SJCRH30 (cell line): ENCODE results near the gene PHOSPHO2. TPM values are rescaled to one million over a fixed set of nuclear protein-coding genes. Genes with fewer than 3 reads are reported as not detected.
A peak's percentile ranks its signal among the peaks of the same experiment; 100 is the strongest.

Source experiments
- DNase-seq, 2 experiments: peaks; one replicate each; pipeline ENCODE4 v3.0.0-alpha.2; 2015 to 2020
- H3K27ac ChIP-seq: fragments of 250-450 bp; sonication (Bioruptor Pico); 2 replicates; pipeline ENCODE4 v1.5.1; 2020; ENCODE audit warnings: mild to moderate bottlenecking, moderate library complexity
- H3K27me3 ChIP-seq: fragments of 250-450 bp; sonication (Bioruptor Pico); 2 replicates; pipeline ENCODE4 v1.5.1; 2020; ENCODE audit warnings: mild to moderate bottlenecking, moderate library complexity
- H3K36me3 ChIP-seq: fragments of 250-450 bp; sonication (Bioruptor Pico); 2 replicates; pipeline ENCODE4 v1.5.1; 2020; ENCODE audit warnings: mild to moderate bottlenecking, moderate library complexity
- H3K4me1 ChIP-seq: fragments of 250-450 bp; sonication (Bioruptor Pico); 2 replicates; pipeline ENCODE4 v1.5.1; 2020; ENCODE audit warnings: mild to moderate bottlenecking, moderate library complexity
- H3K4me3 ChIP-seq: fragments of 250-450 bp; sonication (Bioruptor Pico); 2 replicates; pipeline ENCODE4 v1.5.1; 2020; ENCODE audit warnings: mild to moderate bottlenecking, moderate library complexity
- H3K9me3 ChIP-seq: fragments of 250-450 bp; sonication (Bioruptor Pico); replicated peaks from 2 replicates; pipeline ENCODE4 v1.5.1; 2020; ENCODE audit warnings: mild to moderate bottlenecking, moderate library complexity
- total RNA-seq: library from RNA; depleted of rRNA; stranded (reverse); fragments of >200 nt; shearing (Covaris generic); gene quantifications from 2 replicates; pipeline ENCODE4 v1.2.3, GENCODE V29; 2014

PHOSPHO2 gene
- total RNA-seq, 1 experiment from 2014 or later: 4.7 TPM

GRCh38 chr2:169716938-169717690 is 22.8 kb downstream of the PHOSPHO2 start:
- Histone ChIP-seq H3K4me1 (peaks cover 4% of the 10 kb centered on the region), H3K4me3 (no peak overlapping the region), H3K27me3 (no peaks in the 10 kb centered on the region), H3K27ac (no peak overlapping the region), H3K9me3 (no peaks in the 10 kb centered on the region), H3K36me3 (no peaks in the 10 kb centered on the region)
- DNase-seq: no peak

DNA sequence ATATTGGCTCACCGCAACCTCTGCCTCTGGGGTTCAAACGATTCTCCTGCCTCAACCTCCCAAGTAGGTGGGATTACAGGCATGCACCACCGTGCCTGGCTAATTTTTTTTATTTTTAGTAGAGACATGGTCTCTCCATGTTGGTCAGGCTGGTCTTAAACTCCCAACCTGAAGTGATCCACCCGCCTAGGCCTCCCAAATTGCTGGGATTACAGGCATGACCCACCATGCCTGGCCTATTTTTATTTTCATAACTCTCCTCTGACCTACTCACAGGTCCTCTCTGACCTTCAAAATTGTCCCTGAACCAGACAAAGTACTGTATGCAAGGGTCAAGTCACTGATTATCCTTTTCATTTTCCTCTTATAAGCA is 23.4 kb downstream of the PHOSPHO2 start:
- no peaks in the 10 kb centered on the region for H3K9me3 ChIP-seq
- DNase-seq: no peak
- no peak overlapping the region for H3K4me3 ChIP-seq
- H3K27me3 ChIP-seq: no peaks in the 10 kb centered on the region
- H3K27ac ChIP-seq: no peak overlapping the region
- peaks cover 4% of the 10 kb centered on the region for H3K4me1 ChIP-seq
- no peaks in the 10 kb centered on the region for H3K36me3 ChIP-seq

DNA sequence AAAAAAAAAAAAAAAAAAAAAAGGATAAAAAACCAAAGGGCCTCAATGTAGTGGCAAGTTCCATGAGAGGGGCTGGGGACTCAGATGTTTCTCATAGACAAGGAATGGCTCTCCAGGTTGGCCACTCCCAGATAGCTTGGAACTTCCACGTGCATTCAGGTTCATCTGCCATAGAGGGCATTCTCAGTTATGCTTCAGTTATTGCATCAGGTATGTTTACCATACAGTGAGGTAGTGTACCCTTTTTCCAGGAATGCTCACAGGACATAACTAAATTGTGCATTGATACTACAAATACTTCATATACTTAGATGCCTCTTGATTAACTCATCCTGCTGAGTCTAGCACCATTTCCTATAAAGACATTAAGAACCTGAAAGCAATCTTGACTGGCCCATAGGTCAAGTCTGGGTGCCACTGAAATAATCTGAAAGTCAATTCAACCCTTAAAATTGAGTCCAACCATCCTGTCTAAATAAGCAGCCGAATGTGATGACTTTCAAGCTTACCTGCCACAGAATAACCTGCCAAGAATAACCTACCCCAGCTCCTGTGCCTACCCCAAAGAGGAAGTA is 24.7 kb downstream of the PHOSPHO2 start:
- H3K27ac ChIP-seq: no peak overlapping the region
- peaks cover 4% of the 10 kb centered on the region for H3K4me1 ChIP-seq
- H3K27me3 ChIP-seq: no peaks in the 10 kb centered on the region
- DNase-seq: no peak
- H3K36me3 ChIP-seq: no peaks in the 10 kb centered on the region
- H3K4me3 ChIP-seq: no peak overlapping the region
- H3K9me3 ChIP-seq: no peaks in the 10 kb centered on the region

- Histone ChIP-seq H3K27ac (no peak overlapping the region), H3K4me3 (no peak overlapping the region), H3K9me3 (no peaks in the 10 kb centered on the region), H3K27me3 (no peaks in the 10 kb centered on the region), H3K4me1 (peaks cover 4% of the 10 kb centered on the region), H3K36me3 (no peaks in the 10 kb centered on the region)
- no peak for DNase-seq
Measured at GRCh38 chr2:169721016-169721415, 26.7 kb downstream of the PHOSPHO2 start.

DNA sequence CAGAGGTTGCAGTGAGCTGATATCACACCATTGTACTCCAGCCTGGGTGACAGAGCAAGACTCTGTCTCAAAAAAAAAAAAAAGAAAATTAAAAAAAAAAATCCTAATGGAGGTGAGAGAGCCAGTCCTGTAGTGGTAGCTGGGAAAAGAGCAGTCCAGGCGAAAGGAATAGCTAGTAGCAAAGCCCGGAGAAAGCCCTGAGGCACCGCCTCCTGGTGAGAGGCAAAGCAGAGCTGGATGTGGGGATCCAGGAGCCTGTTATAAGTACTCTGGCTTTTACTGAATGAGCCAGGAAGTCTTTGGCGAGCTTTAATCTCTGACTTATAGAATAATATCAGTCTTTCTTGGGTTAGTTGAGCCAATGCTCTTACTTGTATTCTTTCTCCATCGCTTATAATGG is 32.8 kb downstream of the PHOSPHO2 start:
- DNase-seq: peak in 1 of 2 experiments; percentile 17
- Histone ChIP-seq H3K4me1 (peaks cover 3% of the 10 kb centered on the region; the same call in 1 of the 2 replicates), H3K27me3 (no peaks in the 10 kb centered on the region), H3K4me3 (no peak overlapping the region), H3K36me3 (no peaks in the 10 kb centered on the region), H3K9me3 (no peaks in the 10 kb centered on the region), H3K27ac (no peak overlapping the region)

- H3K4me3 ChIP-seq: no peak overlapping the region
Measured at GRCh38 chr2:169729274-169729605, 35.0 kb downstream of the PHOSPHO2 start.

GRCh38 chr2:169732075-169732474 is 37.8 kb downstream of the PHOSPHO2 start:
- H3K9me3 ChIP-seq: no peaks in the 10 kb centered on the region
- no peak for DNase-seq
- H3K27me3 ChIP-seq: no peaks in the 10 kb centered on the region
- peaks cover 3% of the 10 kb centered on the region; the same call in 1 of the 2 replicates for H3K4me1 ChIP-seq
- no peak overlapping the region for H3K27ac ChIP-seq
- H3K4me3 ChIP-seq: no peak overlapping the region
- H3K36me3 ChIP-seq: peaks cover 1% of the 10 kb centered on the region; the same call in 1 of the 2 replicates

More at GRCh38 chr2:169729274-169729605, 35.0 kb downstream of the PHOSPHO2 start:
- H3K4me1 ChIP-seq: peaks cover 3% of the 10 kb centered on the region; the same call in 1 of the 2 replicates
- H3K27me3 ChIP-seq: no peaks in the 10 kb centered on the region
- no peaks in the 10 kb centered on the region for H3K9me3 ChIP-seq
- DNase-seq: no peak
- no peaks in the 10 kb centered on the region for H3K36me3 ChIP-seq
- H3K27ac ChIP-seq: no peak overlapping the region

DNA sequence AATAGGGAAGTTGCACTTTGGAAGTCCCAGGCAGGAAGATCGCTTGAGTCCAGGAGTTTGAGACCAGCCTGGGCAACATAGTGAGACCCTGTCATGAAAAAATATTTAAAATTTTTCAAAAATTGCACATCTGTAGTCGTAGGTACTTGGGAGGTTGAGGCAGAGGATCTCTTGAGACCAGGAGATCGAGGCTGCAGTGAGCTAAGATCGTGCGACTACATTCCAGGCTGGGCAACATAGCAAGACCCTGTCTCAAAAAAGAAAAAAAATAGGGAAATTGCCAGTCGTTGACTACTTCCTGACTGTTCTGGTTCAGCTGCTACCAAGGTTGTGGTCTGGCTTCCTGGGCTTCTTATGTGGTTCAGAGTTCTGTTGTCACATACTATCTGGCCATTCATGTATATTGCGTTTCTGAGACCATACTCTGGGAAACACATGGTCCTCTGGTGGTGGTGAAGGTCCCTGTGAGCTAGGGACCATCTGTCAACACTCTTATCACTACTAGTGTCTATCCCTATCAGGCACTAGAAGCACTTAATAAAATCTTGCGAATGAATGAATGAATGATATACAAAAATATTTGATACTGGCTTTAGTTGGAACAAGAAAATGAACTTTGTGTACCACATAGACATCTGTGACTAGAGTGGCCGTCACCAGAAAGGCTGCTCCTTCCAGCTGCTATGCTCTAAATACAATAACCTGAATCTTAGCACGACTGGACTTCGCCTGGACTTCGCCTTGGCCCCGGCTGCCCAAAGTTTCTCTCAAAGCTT is 38.5 kb downstream of the PHOSPHO2 start:
- Histone ChIP-seq H3K27me3 (no peaks in the 10 kb centered on the region), H3K27ac (no peak overlapping the region), H3K9me3 (no peaks in the 10 kb centered on the region), H3K36me3 (peaks cover 5% of the 10 kb centered on the region; the same call in 1 of the 2 replicates), H3K4me1 (peaks cover 3% of the 10 kb centered on the region; the same call in 1 of the 2 replicates), H3K4me3 (peak overlapping the region; percentile 76)
- DNase-seq: peak in 1 of 2 experiments; percentile 29

DNA sequence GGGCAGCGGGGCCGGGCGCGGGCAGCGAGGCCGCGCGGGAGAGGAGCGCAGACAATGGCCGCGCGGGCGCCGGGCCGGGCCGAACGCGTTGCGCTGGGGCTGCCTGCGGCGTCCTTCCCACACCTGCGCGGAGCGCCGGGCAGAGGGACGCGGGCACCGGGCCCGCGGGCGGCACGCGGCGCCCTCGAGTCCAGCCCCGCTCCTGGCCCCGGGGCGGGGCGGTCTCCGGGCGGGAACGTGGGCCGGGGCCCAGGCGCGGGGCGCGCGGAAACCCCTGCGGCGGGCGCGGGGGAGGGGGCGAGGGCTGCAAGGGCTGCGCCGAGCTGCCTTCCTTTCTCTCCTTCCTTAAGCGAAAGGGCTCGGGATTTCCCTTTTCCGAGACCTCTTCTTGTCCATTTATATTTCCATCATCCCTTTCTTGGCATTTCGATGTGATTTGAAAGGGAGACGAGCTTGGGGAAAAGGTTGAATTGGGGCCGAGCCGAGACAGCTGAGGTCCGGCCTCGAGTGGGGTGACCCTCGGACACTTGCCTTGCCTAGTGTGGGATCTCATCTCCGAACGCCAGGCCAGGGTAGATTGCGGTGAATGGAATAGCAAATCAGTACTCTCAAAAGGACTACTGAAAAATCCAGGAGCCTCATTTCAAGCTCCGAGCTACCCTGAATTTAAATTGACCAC is 40.0 kb downstream of the PHOSPHO2 start:
- H3K27ac ChIP-seq: peak overlapping the region; percentile 46; the same call in 1 of the 2 replicates
- no peaks in the 10 kb centered on the region for H3K9me3 ChIP-seq
- H3K27me3 ChIP-seq: no peaks in the 10 kb centered on the region
- peaks cover under 1% of the 10 kb centered on the region; the same call in 1 of the 2 replicates for H3K4me1 ChIP-seq
- H3K4me3 ChIP-seq: peak overlapping the region; percentile 76
- peaks cover 13% of the 10 kb centered on the region; the same call in 1 of the 2 replicates for H3K36me3 ChIP-seq
- peak; percentile 19 to 47 for DNase-seq

DNA sequence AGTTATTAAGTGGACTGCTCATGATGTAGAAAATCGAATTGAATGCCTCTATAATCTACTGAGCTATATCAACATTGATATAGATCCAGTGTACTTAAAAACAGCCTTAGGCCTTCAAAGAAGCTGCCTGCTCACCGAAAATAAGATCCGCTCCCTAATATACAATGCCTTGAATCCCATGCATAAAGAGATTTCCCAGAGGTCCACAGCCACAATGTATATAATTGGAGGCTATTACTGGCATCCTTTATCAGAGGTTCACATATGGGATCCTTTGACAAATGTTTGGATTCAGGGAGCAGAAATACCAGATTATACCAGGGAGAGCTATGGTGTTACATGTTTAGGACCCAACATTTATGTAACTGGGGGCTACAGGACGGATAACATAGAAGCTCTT is 41.4 kb downstream of the PHOSPHO2 start:
- peaks cover 16% of the 10 kb centered on the region for H3K36me3 ChIP-seq
- H3K27me3 ChIP-seq: no peaks in the 10 kb centered on the region
- no peak for DNase-seq
- no peaks in the 10 kb centered on the region for H3K4me1 ChIP-seq
- no peak overlapping the region for H3K27ac ChIP-seq
- no peak overlapping the region for H3K4me3 ChIP-seq
- H3K9me3 ChIP-seq: no peaks in the 10 kb centered on the region

- DNase-seq: no peak
- Histone ChIP-seq H3K9me3 (no peaks in the 10 kb centered on the region), H3K27ac (no peak overlapping the region), H3K27me3 (no peaks in the 10 kb centered on the region), H3K36me3 (peaks cover 25% of the 10 kb centered on the region), H3K4me1 (no peaks in the 10 kb centered on the region), H3K4me3 (no peak overlapping the region)
Measured at GRCh38 chr2:169736902-169737301, 42.6 kb downstream of the PHOSPHO2 start.

DNA sequence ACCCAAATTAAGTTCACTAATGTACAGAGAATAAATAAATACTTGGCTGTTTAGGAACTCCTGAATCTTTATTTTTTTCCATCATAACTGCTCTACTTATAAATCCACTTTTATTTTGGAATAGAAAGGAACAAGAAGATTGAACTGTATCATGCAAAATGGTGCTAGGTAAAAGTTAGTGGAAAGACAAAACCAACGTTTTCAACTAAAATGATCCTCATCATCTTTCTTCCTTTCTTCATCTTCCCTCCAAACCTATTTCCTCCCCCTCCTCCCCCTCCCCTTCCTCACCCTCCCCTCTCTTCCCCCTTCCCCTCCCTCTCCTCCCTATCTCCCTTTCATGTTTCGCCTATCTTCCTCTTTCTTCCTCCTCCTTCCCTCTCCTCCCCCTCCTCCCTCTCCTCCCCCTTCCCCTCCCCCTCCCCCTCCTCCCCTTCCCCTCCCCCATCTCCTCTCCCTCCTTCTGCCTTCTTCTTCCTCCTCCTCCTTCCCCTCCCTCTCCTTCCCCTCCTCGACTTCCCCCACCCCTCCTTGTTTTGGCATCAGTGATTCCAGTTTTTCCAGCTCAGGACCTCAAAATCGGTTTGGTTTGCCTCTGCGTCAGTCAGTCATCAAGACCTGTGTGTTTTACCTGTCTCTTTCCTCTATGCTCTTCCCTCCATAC is 44.4 kb downstream of the PHOSPHO2 start:
- no peaks in the 10 kb centered on the region for H3K27me3 ChIP-seq

GRCh38 chr2:169739351-169739750 is 45.1 kb downstream of the PHOSPHO2 start:
- Histone ChIP-seq H3K4me1 (no peaks in the 10 kb centered on the region), H3K27ac (no peak overlapping the region), H3K4me3 (no peak overlapping the region), H3K27me3 (no peaks in the 10 kb centered on the region), H3K9me3 (no peaks in the 10 kb centered on the region), H3K36me3 (peaks cover 49% of the 10 kb centered on the region)
- DNase-seq: no peak

More for the DNA sequence above, 44.4 kb downstream of the PHOSPHO2 start:
- no peak overlapping the region for H3K4me3 ChIP-seq
- no peaks in the 10 kb centered on the region for H3K9me3 ChIP-seq
- DNase-seq: no peak
- H3K4me1 ChIP-seq: no peaks in the 10 kb centered on the region
- H3K36me3 ChIP-seq: peaks cover 43% of the 10 kb centered on the region
- H3K27ac ChIP-seq: no peak overlapping the region

DNA sequence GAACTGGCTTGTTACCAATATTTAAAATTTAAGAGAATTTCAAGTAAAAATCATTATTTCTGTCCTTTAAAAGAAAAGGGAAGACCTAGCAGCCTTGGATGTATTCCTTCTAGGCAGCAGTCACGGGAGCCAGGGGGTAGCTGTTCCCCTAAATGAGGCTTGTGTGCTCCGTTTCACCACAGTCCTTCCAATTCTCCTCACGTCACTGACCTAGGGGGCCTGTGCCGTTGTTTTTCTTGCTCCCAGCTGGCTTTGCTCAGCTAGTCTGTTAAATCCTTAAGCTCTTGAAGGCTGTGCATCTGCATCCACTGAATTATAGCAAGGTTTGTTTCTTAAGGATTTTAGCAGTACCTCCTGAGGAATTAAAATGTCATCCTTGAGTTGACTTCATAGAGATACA is 49.3 kb downstream of the PHOSPHO2 start:
- Histone ChIP-seq H3K4me1 (no peaks in the 10 kb centered on the region), H3K27me3 (no peaks in the 10 kb centered on the region), H3K9me3 (no peaks in the 10 kb centered on the region), H3K27ac (no peak overlapping the region), H3K36me3 (peaks cover 44% of the 10 kb centered on the region), H3K4me3 (no peak overlapping the region)
- DNase-seq: no peak
